Adrenal gland (tissue), 5 donors: Measurements from ENCODE around the gene MFSD12.

ENCODE experiments used
- CTCF ChIP-seq, 6 experiments: fragments of 450-650 bp in 4 of 6; fragments of 200-600 bp in 2 of 6; sonication (generic) in 1 of 6; IDR thresholded peaks; 1 replicate in 5 of 6; 2 replicates in 1 of 6; pipeline versions ENCODE4 v1.5.1 to v1.8.0; 2016 to 2021; ENCODE audit warnings: antibody characterized with exemption in 6 of 6, mild to moderate bottlenecking in 2 of 6, moderate library complexity in 1 of 6
- POLR2A ChIP-seq, 2 donors: fragments of 450-650 bp; IDR thresholded peaks; one replicate each; pipeline ENCODE4 v1.6.1; 2017; ENCODE audit warnings: antibody characterized with exemption in 2 of 2, mild to moderate bottlenecking in 2 of 2, moderate library complexity in 1 of 2
- donor health status: DM: no; HTN: no; CAD: no.

DNA sequence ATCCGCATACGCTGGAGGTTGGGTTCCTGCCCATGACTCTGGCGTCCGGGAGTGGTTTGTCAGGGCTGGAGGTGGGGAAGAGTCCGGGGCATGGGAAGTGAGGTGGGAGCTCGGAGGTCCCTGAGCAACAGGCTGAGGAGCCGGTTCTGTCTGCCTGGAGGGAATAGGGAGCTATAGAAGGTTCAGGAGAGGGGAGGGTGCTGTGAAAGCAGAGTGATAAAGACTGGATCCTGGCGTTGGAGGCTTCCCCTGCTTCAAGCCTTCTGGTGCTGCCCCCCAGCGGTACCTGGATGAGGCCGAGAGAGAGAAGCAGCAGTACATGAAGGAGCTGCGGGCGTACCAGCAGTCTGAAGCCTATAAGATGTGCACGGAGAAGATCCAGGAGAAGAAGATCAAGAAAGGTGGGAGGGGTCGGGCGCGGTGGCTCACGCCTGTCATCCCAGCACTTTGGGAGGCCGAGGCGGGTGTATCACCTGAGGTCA, 17.9 kb upstream of the MFSD12 start:
- TF ChIP-seq CTCF (IDR thresholded peaks at IDR 0.05): no peak
- no peak for TF ChIP-seq POLR2A (IDR thresholded peaks at IDR 0.05)
